ENCODE results near the gene PON3. TPM values are rescaled to one million over a fixed set of nuclear protein-coding genes. Genes with fewer than 3 reads are reported as not detected.

The PON3 gene
- total and polyA plus RNA-seq, 2 of the 13 experiments (the other 11 are each of a cell fraction or from before 2014, with no cell fraction given) = 23.6 to 37.8 TPM

DNA sequence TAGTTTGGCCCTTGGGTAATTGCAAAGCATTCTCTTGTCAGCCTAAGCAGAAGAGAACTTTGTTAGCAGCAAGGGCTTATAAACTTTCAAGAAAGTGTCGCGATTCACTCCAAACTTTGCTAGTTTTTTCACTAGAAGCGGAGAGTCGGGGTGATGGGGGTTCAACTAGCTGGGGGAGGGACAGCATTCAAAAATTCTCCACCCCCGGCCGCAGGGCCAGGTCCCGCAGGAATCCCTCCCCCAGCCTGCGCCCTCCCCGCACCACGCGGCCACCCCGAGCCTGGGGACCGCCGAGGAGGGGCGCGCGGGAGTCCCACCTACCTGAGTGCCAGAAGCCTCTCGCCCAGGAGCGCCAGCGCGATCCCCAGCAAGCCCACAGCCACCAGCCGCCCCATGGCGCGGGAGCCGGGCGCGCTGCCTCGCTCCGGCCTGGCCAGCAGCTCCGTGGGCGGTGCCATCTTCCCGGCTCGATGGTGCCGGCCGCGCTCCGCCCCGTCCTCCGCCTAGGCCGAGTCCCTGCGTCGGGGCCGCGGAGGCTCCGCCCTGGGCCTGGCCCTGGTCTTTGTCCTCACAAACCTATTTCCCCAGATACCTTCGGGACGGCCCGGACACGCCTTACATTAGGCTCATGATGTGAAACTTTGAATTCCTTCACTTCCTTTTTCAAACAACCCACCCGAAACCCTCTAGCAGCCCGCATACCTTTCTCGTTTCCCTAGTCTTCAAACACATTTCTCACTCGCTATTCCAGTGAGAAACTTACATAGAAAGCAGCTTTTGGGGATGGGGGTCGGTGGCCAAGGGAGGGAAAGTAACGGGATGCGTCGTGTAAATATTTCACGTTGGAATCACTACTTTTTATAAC, 38.6 kb upstream of the PON3 start, which contains the start of gene PON2 (continued):
- TF ChIP-seq ZMAT3 (CRISPR knock-in tag; conservative IDR thresholded peaks at IDR 0.05) (peak; percentile 85), ZNF850 (CRISPR knock-in tag; conservative IDR thresholded peaks at IDR 0.05) (no peak), ZNF263 (CRISPR knock-in tag; IDR thresholded peaks at IDR 0.05) (peak; percentile 78), RORA (CRISPR knock-in tag; IDR thresholded peaks at IDR 0.05) (no peak), ZNF138 (CRISPR knock-in tag; IDR thresholded peaks at IDR 0.05; ENCODE audit: low read depth) (peak; percentile 60; the same call in 1 of the 2 replicates), SRSF9 (IDR thresholded peaks at IDR 0.05; ENCODE audit: borderline replicate concordance, insufficient read depth, low read depth, low read length, poor library complexity, severe bottlenecking) (no peak), SMC3 (IDR thresholded peaks at IDR 0.05; ENCODE audit: low read length) (no peak), ZNF205 (CRISPR knock-in tag; IDR thresholded peaks at IDR 0.05) (peak; percentile 47; the same call in 1 of the 2 replicates), HNRNPL (IDR thresholded peaks at IDR 0.05; ENCODE audit: low read depth, low read length) (0 out of 2 replicates have a peak, but pooled peaks have one; percentile 18), ZNF253 (CRISPR knock-in tag; IDR thresholded peaks at IDR 0.05; ENCODE audit: borderline replicate concordance) (peak; percentile 29; the same call in 1 of the 2 replicates), HDAC2 (CRISPR knock-in tag; IDR thresholded peaks at IDR 0.05) (peak; percentile 30; the same call in 1 of the 2 replicates), CREB1 (IDR thresholded peaks at IDR 0.05) (no peak), CREB1 (CRISPR knock-in tag; IDR thresholded peaks at IDR 0.05) (no peak), CBX5 (CRISPR knock-in tag; IDR thresholded peaks at IDR 0.05; ENCODE audit: borderline replicate concordance) (no peak; the same call in 1 of the 2 replicates), ZNF33B (CRISPR knock-in tag; IDR thresholded peaks at IDR 0.05) (peak; percentile 77; the same call in 1 of the 2 replicates), ZSCAN9 (CRISPR knock-in tag; IDR thresholded peaks at IDR 0.05; ENCODE audit: borderline replicate concordance) (peak; percentile 65; the same call in 1 of the 2 replicates)
- TF ChIP-seq, protein P1, sequence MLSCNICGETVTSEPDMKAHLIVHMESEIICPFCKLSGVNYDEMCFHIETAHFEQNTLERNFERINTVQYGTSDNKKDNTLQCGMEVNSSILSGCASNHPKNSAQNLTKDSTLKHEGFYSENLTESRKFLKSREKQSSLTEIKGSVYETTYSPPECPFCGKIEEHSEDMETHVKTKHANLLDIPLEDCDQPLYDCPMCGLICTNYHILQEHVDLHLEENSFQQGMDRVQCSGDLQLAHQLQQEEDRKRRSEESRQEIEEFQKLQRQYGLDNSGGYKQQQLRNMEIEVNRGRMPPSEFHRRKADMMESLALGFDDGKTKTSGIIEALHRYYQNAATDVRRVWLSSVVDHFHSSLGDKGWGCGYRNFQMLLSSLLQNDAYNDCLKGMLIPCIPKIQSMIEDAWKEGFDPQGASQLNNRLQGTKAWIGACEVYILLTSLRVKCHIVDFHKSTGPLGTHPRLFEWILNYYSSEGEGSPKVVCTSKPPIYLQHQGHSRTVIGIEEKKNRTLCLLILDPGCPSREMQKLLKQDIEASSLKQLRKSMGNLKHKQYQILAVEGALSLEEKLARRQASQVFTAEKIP (CRISPR knock-in tag; IDR thresholded peaks at IDR 0.05; ENCODE audit: borderline replicate concordance) = no peak
- TF ChIP-seq, protein P2, sequence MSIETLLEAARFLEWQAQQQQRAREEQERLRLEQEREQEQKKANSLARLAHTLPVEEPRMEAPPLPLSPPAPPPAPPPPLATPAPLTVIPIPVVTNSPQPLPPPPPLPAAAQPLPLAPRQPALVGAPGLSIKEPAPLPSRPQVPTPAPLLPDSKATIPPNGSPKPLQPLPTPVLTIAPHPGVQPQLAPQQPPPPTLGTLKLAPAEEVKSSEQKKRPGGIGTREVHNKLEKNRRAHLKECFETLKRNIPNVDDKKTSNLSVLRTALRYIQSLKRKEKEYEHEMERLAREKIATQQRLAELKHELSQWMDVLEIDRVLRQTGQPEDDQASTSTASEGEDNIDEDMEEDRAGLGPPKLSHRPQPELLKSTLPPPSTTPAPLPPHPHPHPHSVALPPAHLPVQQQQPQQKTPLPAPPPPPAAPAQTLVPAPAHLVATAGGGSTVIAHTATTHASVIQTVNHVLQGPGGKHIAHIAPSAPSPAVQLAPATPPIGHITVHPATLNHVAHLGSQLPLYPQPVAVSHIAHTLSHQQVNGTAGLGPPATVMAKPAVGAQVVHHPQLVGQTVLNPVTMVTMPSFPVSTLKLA (IDR thresholded peaks at IDR 0.05) = no peak
- TF ChIP-seq, protein P3, sequence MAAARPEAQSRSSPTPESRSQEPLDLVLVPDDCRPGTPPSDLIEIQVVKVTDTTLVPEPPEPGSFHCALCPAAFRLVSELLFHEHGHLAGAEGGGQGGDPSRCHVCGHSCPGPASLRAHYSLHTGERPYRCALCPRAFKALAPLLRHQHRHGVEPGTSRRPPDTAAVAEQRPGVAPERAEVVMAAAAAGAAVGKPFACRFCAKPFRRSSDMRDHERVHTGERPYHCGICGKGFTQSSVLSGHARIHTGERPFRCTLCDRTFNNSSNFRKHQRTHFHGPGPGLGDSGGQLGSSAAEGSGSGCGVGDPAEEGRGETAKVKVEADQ (CRISPR knock-in tag; IDR thresholded peaks at IDR 0.05; ENCODE audit: borderline replicate concordance) = peak; percentile 80
- TF ChIP-seq, protein P4, sequence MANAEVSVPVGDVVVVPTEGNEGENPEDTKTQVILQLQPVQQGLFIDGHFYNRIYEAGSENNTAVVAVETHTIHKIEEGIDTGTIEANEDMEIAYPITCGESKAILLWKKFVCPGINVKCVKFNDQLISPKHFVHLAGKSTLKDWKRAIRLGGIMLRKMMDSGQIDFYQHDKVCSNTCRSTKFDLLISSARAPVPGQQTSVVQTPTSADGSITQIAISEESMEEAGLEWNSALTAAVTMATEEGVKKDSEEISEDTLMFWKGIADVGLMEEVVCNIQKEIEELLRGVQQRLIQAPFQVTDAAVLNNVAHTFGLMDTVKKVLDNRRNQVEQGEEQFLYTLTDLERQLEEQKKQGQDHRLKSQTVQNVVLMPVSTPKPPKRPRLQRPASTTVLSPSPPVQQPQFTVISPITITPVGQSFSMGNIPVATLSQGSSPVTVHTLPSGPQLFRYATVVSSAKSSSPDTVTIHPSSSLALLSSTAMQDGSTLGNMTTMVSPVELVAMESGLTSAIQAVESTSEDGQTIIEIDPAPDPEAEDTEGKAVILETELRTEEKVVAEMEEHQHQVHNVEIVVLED (CRISPR knock-in tag; IDR thresholded peaks at IDR 0.05; ENCODE audit: borderline replicate concordance) = peak; percentile 58; the same call in 1 of the 2 replicates
- TF ChIP-seq, protein P5, sequence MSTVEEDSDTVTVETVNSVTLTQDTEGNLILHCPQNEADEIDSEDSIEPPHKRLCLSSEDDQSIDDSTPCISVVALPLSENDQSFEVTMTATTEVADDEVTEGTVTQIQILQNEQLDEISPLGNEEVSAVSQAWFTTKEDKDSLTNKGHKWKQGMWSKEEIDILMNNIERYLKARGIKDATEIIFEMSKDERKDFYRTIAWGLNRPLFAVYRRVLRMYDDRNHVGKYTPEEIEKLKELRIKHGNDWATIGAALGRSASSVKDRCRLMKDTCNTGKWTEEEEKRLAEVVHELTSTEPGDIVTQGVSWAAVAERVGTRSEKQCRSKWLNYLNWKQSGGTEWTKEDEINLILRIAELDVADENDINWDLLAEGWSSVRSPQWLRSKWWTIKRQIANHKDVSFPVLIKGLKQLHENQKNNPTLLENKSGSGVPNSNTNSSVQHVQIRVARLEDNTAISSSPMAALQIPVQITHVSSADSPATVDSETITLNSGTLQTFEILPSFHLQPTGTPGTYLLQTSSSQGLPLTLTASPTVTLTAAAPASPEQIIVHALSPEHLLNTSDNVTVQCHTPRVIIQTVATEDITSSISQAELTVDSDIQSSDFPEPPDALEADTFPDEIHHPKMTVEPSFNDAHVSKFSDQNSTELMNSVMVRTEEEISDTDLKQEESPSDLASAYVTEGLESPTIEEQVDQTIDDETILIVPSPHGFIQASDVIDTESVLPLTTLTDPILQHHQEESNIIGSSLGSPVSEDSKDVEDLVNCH (CRISPR knock-in tag; IDR thresholded peaks at IDR 0.05) = no peak

Measured in HepG2 (cell line).